Measurements from ENCODE around the gene CAMKK2. TPM values are rescaled to one million over a fixed set of nuclear protein-coding genes. Genes with fewer than 3 reads are reported as not detected.
"Not testable (repeated sequence)": the region's sequence is repeated elsewhere in the genome, so short reads cannot be mapped to it uniquely, and the experiment has no call there.

CAMKK2 gene
- total and polyA plus RNA-seq, 2 donors (not counting 1 experiment from before 2014, with no cell fraction given) = 19.3 to 26.4 TPM

DNA sequence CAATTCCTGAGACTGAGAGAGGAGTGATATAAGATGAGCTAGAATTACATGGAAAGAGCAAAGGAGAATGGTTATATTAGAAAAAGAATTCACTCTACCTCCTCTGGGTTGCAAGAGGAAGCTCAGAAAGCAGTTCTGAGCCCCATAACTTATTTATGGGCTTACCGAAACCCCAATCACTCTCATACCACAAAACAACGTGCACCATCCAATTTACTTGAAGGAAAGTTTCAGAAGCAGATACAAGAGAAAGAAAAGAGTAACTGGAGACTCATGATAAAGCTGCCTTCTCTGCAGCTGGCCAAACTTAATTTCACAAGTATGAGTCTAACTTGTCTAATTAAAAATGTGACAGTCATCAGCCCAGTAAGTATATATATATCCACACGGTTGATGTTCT lies 27.4 kb upstream of the CAMKK2 start:
- Histone ChIP-seq H3K4me1 (ENCODE audit: control insufficient read depth, extremely low read depth, insufficient read depth, low read length) (no peaks in the 10 kb centered on the region), H2AFZ (ENCODE audit: low read length) (no peak overlapping the region), H3K27ac (ENCODE audit: insufficient read depth, low read length) (no peak overlapping the region), H3K36me3 (ENCODE audit: control insufficient read depth, insufficient read depth, low read length) (peaks cover 7% of the 10 kb centered on the region), H3K9ac (ENCODE audit: insufficient read depth, low read length) (no peak overlapping the region), H4K20me1 (ENCODE audit: control insufficient read depth, extremely low read depth, insufficient read depth, low read length) (no peaks in the 10 kb centered on the region), H3K4me2 (ENCODE audit: extremely low read depth, insufficient read depth, low read length) (no peak overlapping the region), H3K79me2 (ENCODE audit: control insufficient read depth, insufficient read depth, low read length) (no peaks in the 10 kb centered on the region), H3K9me3 (ENCODE audit: control insufficient read depth, insufficient read depth, low read depth, low read length) (no peaks in the 10 kb centered on the region), H3K27me3 (ENCODE audit: control insufficient read depth, insufficient read depth, low read length) (no peaks in the 10 kb centered on the region), H3K4me3 (replicated peaks in 1 of 4; ENCODE audit: control extremely low read depth in 1 of 4, insufficient read depth in 1 of 4, low read depth in 3 of 4, low read length in 4 of 4) (no peak overlapping the region)
- DNase-seq (ENCODE audit: low read depth in 2 of 2) = no peak
- TF ChIP-seq EZH2 (IDR thresholded peaks at IDR 0.05; ENCODE audit: low read length, missing control alignments) = no peak
- TF ChIP-seq, protein P1, sequence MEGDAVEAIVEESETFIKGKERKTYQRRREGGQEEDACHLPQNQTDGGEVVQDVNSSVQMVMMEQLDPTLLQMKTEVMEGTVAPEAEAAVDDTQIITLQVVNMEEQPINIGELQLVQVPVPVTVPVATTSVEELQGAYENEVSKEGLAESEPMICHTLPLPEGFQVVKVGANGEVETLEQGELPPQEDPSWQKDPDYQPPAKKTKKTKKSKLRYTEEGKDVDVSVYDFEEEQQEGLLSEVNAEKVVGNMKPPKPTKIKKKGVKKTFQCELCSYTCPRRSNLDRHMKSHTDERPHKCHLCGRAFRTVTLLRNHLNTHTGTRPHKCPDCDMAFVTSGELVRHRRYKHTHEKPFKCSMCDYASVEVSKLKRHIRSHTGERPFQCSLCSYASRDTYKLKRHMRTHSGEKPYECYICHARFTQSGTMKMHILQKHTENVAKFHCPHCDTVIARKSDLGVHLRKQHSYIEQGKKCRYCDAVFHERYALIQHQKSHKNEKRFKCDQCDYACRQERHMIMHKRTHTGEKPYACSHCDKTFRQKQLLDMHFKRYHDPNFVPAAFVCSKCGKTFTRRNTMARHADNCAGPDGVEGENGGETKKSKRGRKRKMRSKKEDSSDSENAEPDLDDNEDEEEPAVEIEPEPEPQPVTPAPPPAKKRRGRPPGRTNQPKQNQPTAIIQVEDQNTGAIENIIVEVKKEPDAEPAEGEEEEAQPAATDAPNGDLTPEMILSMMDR (conservative IDR thresholded peaks at IDR 0.05 in 1 of 2, IDR thresholded peaks at IDR 0.05 in 1 of 2; ENCODE audit: low read depth in 1 of 2, low read length in 2 of 2) = no peak

DNA sequence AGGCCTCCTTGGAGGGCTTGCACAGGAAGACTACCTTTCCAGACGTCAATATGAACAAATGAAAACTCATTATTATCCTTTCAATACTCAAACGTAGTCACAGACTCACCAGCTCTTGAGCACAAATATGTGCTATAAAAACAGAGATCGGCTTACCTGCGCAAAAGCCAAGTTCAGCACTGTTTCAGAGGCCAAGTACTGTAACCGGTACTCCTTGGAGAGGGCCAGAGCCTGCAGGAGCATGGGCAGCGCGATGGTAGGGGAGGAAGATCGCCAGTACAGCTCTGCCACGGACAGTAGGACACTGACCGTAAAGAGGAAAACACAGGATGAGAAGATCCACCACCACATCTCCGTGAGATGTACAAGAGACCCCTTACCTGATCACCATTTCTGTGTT lies 21.6 kb upstream of the CAMKK2 start:
- no peaks in the 10 kb centered on the region for H3K4me1 ChIP-seq (ENCODE audit: control insufficient read depth, extremely low read depth, insufficient read depth, low read length)
- DNase-seq (ENCODE audit: low read depth in 2 of 2) = no peak
- H2AFZ ChIP-seq (ENCODE audit: low read length) = no peak overlapping the region
- H3K9ac ChIP-seq (ENCODE audit: insufficient read depth, low read length) = no peak overlapping the region
- H3K27ac ChIP-seq (ENCODE audit: insufficient read depth, low read length) = no peak overlapping the region
- H3K4me3 ChIP-seq (replicated peaks in 1 of 4; ENCODE audit: control extremely low read depth in 1 of 4, insufficient read depth in 1 of 4, low read depth in 3 of 4, low read length in 4 of 4) = no peak overlapping the region
- TF ChIP-seq, protein P1 (conservative IDR thresholded peaks at IDR 0.05 in 1 of 2, IDR thresholded peaks at IDR 0.05 in 1 of 2; ENCODE audit: low read depth in 1 of 2, low read length in 2 of 2) = no peak
- TF ChIP-seq EZH2 (IDR thresholded peaks at IDR 0.05; ENCODE audit: low read length, missing control alignments) = no peak
- no peaks in the 10 kb centered on the region for H3K9me3 ChIP-seq (ENCODE audit: control insufficient read depth, insufficient read depth, low read depth, low read length)
- no peaks in the 10 kb centered on the region for H3K27me3 ChIP-seq (ENCODE audit: control insufficient read depth, insufficient read depth, low read length)
- H3K36me3 ChIP-seq (ENCODE audit: control insufficient read depth, insufficient read depth, low read length) = peaks cover 2% of the 10 kb centered on the region
- no peak overlapping the region for H3K4me2 ChIP-seq (ENCODE audit: extremely low read depth, insufficient read depth, low read length)
- H3K79me2 ChIP-seq (ENCODE audit: control insufficient read depth, insufficient read depth, low read length) = no peaks in the 10 kb centered on the region
- no peaks in the 10 kb centered on the region for H4K20me1 ChIP-seq (ENCODE audit: control insufficient read depth, extremely low read depth, insufficient read depth, low read length)

DNA sequence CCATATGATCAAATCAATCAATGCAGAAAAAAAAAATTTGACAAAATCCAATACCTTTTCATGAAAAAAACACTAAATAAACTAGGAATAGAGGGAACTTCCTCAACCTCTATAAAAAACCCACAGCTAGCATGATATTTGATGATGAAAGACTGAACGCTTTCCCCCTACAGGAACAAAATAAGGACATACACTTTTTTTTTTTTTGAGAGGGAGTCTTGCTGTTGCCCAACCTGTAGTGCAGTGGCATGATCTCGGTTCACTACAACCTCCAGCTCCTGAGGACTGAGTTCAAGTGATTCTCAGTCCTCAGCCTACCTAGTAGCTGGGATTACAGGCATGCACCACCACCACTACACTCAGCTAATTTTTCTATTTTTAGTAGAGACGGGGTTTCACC lies 17.9 kb upstream of the CAMKK2 start:
- no peak overlapping the region for H3K4me3 ChIP-seq (replicated peaks in 1 of 4; ENCODE audit: control extremely low read depth in 1 of 4, insufficient read depth in 1 of 4, low read depth in 3 of 4, low read length in 4 of 4)
- no peaks in the 10 kb centered on the region for H3K27me3 ChIP-seq (ENCODE audit: control insufficient read depth, insufficient read depth, low read length)
- H3K4me2 ChIP-seq (ENCODE audit: extremely low read depth, insufficient read depth, low read length) = no peak overlapping the region
- DNase-seq (ENCODE audit: low read depth in 2 of 2) = no peak
- H3K36me3 ChIP-seq (ENCODE audit: control insufficient read depth, insufficient read depth, low read length) = peaks cover 7% of the 10 kb centered on the region
- no peak overlapping the region for H3K27ac ChIP-seq (ENCODE audit: insufficient read depth, low read length)
- no peak overlapping the region for H2AFZ ChIP-seq (ENCODE audit: low read length)
- TF ChIP-seq, protein P1 (conservative IDR thresholded peaks at IDR 0.05 in 1 of 2, IDR thresholded peaks at IDR 0.05 in 1 of 2; ENCODE audit: low read depth in 1 of 2, low read length in 2 of 2) = no peak
- TF ChIP-seq EZH2 (IDR thresholded peaks at IDR 0.05; ENCODE audit: low read length, missing control alignments) = no peak
- no peak overlapping the region for H3K9ac ChIP-seq (ENCODE audit: insufficient read depth, low read length)
- no peaks in the 10 kb centered on the region for H3K79me2 ChIP-seq (ENCODE audit: control insufficient read depth, insufficient read depth, low read length)
- no peaks in the 10 kb centered on the region for H4K20me1 ChIP-seq (ENCODE audit: control insufficient read depth, extremely low read depth, insufficient read depth, low read length)
- no peaks in the 10 kb centered on the region for H3K9me3 ChIP-seq (ENCODE audit: control insufficient read depth, insufficient read depth, low read depth, low read length)
- H3K4me1 ChIP-seq (ENCODE audit: control insufficient read depth, extremely low read depth, insufficient read depth, low read length) = no peaks in the 10 kb centered on the region

DNA sequence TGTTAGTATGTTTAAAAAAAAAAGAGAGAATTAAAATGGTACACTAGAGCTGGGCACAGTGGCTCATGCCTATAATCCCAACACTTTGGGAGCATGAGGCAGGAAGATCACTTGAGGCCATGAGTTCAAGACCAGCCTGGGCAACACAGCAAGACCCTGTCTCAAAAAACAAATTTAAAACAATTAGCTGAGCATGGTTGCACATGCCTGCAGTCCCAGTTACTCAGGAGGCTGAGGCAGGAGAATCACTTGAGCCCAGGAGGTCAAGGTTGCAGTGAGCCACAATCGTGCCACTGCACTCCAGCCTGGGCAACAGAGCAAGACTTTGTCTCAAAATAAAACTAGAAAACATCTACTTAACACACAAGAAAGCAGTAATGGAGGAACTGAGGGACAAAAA lies 13.7 kb upstream of the CAMKK2 start:
- H2AFZ ChIP-seq (ENCODE audit: low read length); H3K9ac ChIP-seq (ENCODE audit: insufficient read depth, low read length); H3K27me3 ChIP-seq (ENCODE audit: control insufficient read depth, insufficient read depth, low read length); H3K79me2 ChIP-seq (ENCODE audit: control insufficient read depth, insufficient read depth, low read length); DNase-seq (ENCODE audit: low read depth in 2 of 2); H3K27ac ChIP-seq (ENCODE audit: insufficient read depth, low read length); H3K9me3 ChIP-seq (ENCODE audit: control insufficient read depth, insufficient read depth, low read depth, low read length); H3K4me3 ChIP-seq (replicated peaks in 1 of 4; ENCODE audit: control extremely low read depth in 1 of 4, insufficient read depth in 1 of 4, low read depth in 3 of 4, low read length in 4 of 4); H3K4me1 ChIP-seq (ENCODE audit: control insufficient read depth, extremely low read depth, insufficient read depth, low read length); H3K36me3 ChIP-seq (ENCODE audit: control insufficient read depth, insufficient read depth, low read length); H3K4me2 ChIP-seq (ENCODE audit: extremely low read depth, insufficient read depth, low read length); H4K20me1 ChIP-seq (ENCODE audit: control insufficient read depth, extremely low read depth, insufficient read depth, low read length): not testable (repeated sequence)

DNA sequence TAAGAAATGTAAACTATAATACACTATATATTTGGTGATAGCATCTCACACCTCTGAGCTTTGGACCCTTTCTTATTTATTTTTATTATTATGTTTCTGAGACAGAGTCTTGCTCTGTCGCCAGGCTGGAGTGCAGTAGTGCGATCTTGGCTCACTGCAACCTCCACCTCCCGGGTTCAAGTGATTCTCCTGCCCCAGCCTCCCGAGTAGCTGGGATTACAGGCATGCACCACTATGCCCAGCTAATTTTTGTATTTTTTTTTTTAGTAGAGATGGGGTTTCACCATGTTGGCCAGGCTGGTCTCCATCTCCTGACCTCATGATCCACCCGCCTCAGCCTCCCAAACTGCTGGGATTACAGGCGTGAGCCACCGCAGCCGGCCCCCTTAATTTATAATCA lies 10.9 kb upstream of the CAMKK2 start:
- H4K20me1 ChIP-seq (ENCODE audit: control insufficient read depth, extremely low read depth, insufficient read depth, low read length); H3K79me2 ChIP-seq (ENCODE audit: control insufficient read depth, insufficient read depth, low read length); H3K36me3 ChIP-seq (ENCODE audit: control insufficient read depth, insufficient read depth, low read length); H2AFZ ChIP-seq (ENCODE audit: low read length); DNase-seq (ENCODE audit: low read depth in 2 of 2); H3K4me3 ChIP-seq (replicated peaks in 1 of 4; ENCODE audit: control extremely low read depth in 1 of 4, insufficient read depth in 1 of 4, low read depth in 3 of 4, low read length in 4 of 4); H3K27me3 ChIP-seq (ENCODE audit: control insufficient read depth, insufficient read depth, low read length); H3K4me2 ChIP-seq (ENCODE audit: extremely low read depth, insufficient read depth, low read length); H3K9me3 ChIP-seq (ENCODE audit: control insufficient read depth, insufficient read depth, low read depth, low read length); H3K4me1 ChIP-seq (ENCODE audit: control insufficient read depth, extremely low read depth, insufficient read depth, low read length); H3K27ac ChIP-seq (ENCODE audit: insufficient read depth, low read length); H3K9ac ChIP-seq (ENCODE audit: insufficient read depth, low read length): not testable (repeated sequence)

All from fibroblast of lung (primary cell).